GM23248 (cell line): ENCODE data around the gene PRG2. TPM values are rescaled to one million over a fixed set of nuclear protein-coding genes. Genes with fewer than 3 reads are reported as not detected.

Experiments
- DNase-seq: peaks from one replicate; pipeline ENCODE4 v3.0.0-alpha.2; 2015
- H2AFZ ChIP-seq: fragments of 200-600 bp; sonication (generic); 2 replicates; pipeline ENCODE4 v1.6.1; 2016; ENCODE audit warnings: antibody characterized with exemption
- H3F3A ChIP-seq: fragments of 200-600 bp; sonication (generic); 2 replicates; pipeline ENCODE4 v1.6.1; 2016; ENCODE audit warnings: mild to moderate bottlenecking, antibody characterized with exemption, mixed run types; ENCODE audit not compliant: insufficient read depth
- H3K27ac ChIP-seq: fragments of 200-600 bp; sonication (generic); 2 replicates; pipeline ENCODE4 v1.5.1; 2016; ENCODE audit warnings: mild to moderate bottlenecking
- H3K27me3 ChIP-seq: fragments of 200-600 bp; sonication (generic); replicated peaks from 2 replicates; pipeline ENCODE4 v1.6.1; 2016; ENCODE audit warnings: mild to moderate bottlenecking; ENCODE audit not compliant: insufficient read depth
- H3K36me3 ChIP-seq: fragments of 200-600 bp; sonication (generic); 2 replicates; pipeline ENCODE4 v1.6.1; 2016; ENCODE audit warnings: low read depth, mild to moderate bottlenecking
- H3K4me1 ChIP-seq: fragments of 200-600 bp; sonication (generic); 2 replicates; pipeline ENCODE4 v1.6.1; 2016; ENCODE audit warnings: mild to moderate bottlenecking; ENCODE audit not compliant: insufficient read depth
- H3K4me2 ChIP-seq: fragments of 200-600 bp; sonication (generic); one replicate; pipeline ENCODE4 v1.6.1; 2016; ENCODE audit warnings: mild to moderate bottlenecking; ENCODE audit not compliant: unreplicated experiment
- H3K4me3 ChIP-seq: fragments of 200-600 bp; sonication (generic); 2 replicates; pipeline ENCODE4 v1.5.1; 2016; ENCODE audit warnings: mild to moderate bottlenecking
- H3K79me2 ChIP-seq: fragments of 200-600 bp; sonication (generic); 2 replicates; pipeline ENCODE4 v1.6.1; 2016; ENCODE audit warnings: mild to moderate bottlenecking; ENCODE audit not compliant: insufficient read depth
- H3K9ac ChIP-seq: fragments of 200-600 bp; sonication (generic); 2 replicates; pipeline ENCODE4 v1.6.1; 2016; ENCODE audit warnings: mild to moderate bottlenecking
- H3K9me2 ChIP-seq: fragments of 200-600 bp; sonication (generic); 2 replicates; pipeline ENCODE4 v1.6.1; 2016; ENCODE audit warnings: mixed run types, mild to moderate bottlenecking, moderate library complexity; ENCODE audit not compliant: insufficient read depth
- H3K9me3 ChIP-seq: fragments of 200-600 bp; sonication (generic); one replicate; pipeline ENCODE4 v1.6.1; 2017; ENCODE audit warnings: low read depth
- H4K20me1 ChIP-seq: fragments of 200-600 bp; sonication (generic); 2 replicates; pipeline ENCODE4 v1.6.0; 2016; ENCODE audit not compliant: insufficient read depth
- EZH2 ChIP-seq: fragments of 200-600 bp; sonication (generic); IDR thresholded peaks from 2 replicates; pipeline ENCODE4 v1.6.1; 2018; ENCODE audit warnings: antibody characterized with exemption, mild to moderate bottlenecking; ENCODE audit not compliant: insufficient read depth, poor library complexity, severe bottlenecking
- EZH2phosphoT487 ChIP-seq: fragments of 200-600 bp; sonication (generic); IDR thresholded peaks from 2 replicates; pipeline ENCODE4 v1.6.1; 2018; ENCODE audit warnings: antibody characterized with exemption, moderate library complexity, mild to moderate bottlenecking, low read depth; ENCODE audit not compliant: insufficient read depth
- WGBS, 2 experiments: methylation state at CpG; one replicate each; pipeline ENCODE4 v1.1.6; 2015 to 2017; ENCODE audit warnings: low lambda C conversion rate in 2 of 2, low coverage in 1 of 2; ENCODE audit errors: missing lambda C conversion rate in 2 of 2; 5-methylcytosine and 5-hydroxymethylcytosine counted together
- in situ Hi-C: fragments of 300-500 bp; cut with MboI; formaldehyde crosslinking; loops from 2 replicates; pipeline ENCODE4 v1.15.0; 2020
- polyA plus RNA-seq: library from polyadenylated mRNA; unstranded; fragments of >200 nt; fragmentation: Nextera tagmentation; extraction: Ambion mirVana; gene quantifications from 2 replicates; pipeline ENCODE4 v1.2.1, GENCODE V29; 2016
- total RNA-seq: library from RNA; depleted of rRNA; stranded (reverse); fragments of >200 nt; shearing (Covaris generic); gene quantifications from 2 replicates; pipeline ENCODE4 v1.2.3, GENCODE V29; 2014

PRG2 gene
- total and polyA plus RNA-seq, 2 experiments from 2014 or later = 2.2 to 2.8 TPM

DNA sequence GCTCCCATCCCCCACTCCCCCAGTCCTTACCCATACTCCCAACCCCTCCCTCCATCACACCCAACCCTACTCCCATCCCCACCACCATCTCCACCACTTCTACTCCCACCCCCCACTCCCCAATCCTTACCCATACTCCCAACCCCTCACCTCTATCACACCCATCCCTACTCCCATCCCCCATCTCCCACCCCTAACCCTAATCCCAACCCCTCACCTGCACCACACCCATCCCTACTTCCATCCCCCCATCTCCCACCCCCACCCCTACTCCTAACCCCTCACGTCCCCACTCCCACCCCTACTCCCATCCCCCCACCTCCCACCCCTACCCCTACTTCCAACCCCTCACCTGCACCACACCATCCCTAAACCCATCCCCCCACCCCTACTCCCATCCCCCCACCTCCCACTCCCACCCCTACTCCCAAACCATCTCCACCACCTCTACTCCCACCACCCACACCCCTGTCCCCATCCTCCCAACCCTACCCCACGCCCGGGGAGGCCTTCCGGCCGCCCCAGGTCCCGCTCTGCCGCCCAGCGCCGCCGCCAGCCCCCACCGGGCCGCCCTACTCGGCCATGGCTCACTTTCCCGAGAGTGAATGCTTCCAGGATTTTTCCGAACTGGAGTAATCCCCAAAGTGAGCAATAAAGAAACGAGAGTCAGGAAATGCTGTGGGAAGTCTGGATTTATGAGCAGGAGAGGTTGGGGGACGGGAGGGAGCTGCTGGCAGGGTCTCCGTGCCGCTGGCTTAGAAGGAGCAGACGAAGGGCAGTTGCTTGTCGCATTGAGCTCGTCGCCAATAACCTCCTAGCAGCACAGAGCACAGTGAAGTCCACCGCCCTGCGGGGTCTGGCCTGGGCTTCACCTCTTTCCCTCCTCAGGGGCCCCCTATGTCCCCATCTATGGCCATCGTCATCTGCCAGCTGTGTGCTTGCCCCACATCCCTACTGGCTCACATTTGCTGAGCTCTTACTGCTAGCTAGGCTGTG is 14.1 kb downstream of the PRG2 start:
- no peak overlapping the region for H3K4me3 ChIP-seq
- no peak for TF ChIP-seq EZH2
- no peak for TF ChIP-seq EZH2phosphoT487
- H2AFZ ChIP-seq = no peak overlapping the region
- H4K20me1 ChIP-seq = no peaks in the 10 kb centered on the region
- H3K9me2 ChIP-seq = no peaks in the 10 kb centered on the region
- no peak for DNase-seq
- H3F3A ChIP-seq = no peaks in the 10 kb centered on the region
- H3K9me3 ChIP-seq = no peaks in the 10 kb centered on the region
- H3K36me3 ChIP-seq = no peaks in the 10 kb centered on the region
- H3K4me2 ChIP-seq = no peak overlapping the region
- H3K79me2 ChIP-seq = no peaks in the 10 kb centered on the region
- no peaks in the 10 kb centered on the region for H3K4me1 ChIP-seq
- no peak overlapping the region for H3K9ac ChIP-seq
- no peaks in the 10 kb centered on the region for H3K27me3 ChIP-seq
- no peak overlapping the region for H3K27ac ChIP-seq
- 27 to 36% methylated on average over 20 to 26 of the region's 26 CpGs for WGBS, 2 experiments
- in situ Hi-C loops = no loop called here

DNA sequence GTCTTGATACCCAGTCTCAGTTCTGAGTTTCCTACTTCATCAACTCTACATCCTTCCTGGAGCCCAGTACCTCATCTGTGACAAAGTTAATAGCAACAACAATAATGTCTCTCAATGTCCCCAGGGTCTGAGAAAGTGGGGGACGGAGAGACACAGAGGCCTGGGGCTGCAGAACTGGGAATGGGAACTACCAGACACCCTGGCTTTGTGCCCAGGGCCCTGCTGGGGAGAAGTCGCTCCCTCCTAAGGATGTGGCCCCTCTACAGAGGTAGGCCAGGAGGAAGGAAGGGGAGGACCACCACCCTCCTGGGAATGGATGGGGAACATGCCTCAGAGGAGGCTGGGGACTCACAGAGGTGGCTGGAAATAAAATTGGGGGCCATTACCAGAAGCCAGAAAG is 15.0 kb downstream of the PRG2 start:
- H4K20me1 ChIP-seq = no peaks in the 10 kb centered on the region
- WGBS, 2 experiments = 51 to 54% methylated on average over 2 of the region's 2 CpGs
- in situ Hi-C loops = no loop called here

DNA sequence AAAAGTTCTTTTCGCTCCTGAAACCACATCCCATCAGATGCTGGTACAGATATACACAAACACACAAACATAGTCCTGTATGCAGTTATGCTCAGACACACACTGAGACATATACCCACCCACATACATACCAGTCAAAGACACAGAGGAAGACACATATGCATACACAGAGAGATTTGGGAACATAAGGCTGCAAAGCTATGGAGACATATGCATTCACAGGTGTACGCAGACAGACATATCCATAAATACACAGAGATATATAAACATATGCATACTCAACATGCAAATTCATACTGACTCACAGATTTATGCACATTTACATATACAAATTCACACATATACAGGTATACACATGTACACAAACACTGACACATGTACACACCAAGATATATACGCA is 15.5 kb downstream of the PRG2 start:
- no peak overlapping the region for H3K4me2 ChIP-seq
- DNase-seq = no peak
- H3K9me3 ChIP-seq = no peaks in the 10 kb centered on the region
- no peak overlapping the region for H2AFZ ChIP-seq
- H3K27ac ChIP-seq = no peak overlapping the region
- H3F3A ChIP-seq = no peaks in the 10 kb centered on the region
- no peaks in the 10 kb centered on the region for H3K9me2 ChIP-seq
- peaks cover 2% of the 10 kb centered on the region; the same call in 1 of the 2 replicates for H3K4me1 ChIP-seq
- H3K4me3 ChIP-seq = no peak overlapping the region
- H3K9ac ChIP-seq = no peak overlapping the region
- TF ChIP-seq EZH2 (no peak), EZH2phosphoT487 (no peak)
- in situ Hi-C loops = no loop called here
- 66 to 72% methylated on average over 3 of the region's 3 CpGs for WGBS, 2 experiments
- H3K79me2 ChIP-seq = no peaks in the 10 kb centered on the region
- H3K27me3 ChIP-seq = no peaks in the 10 kb centered on the region
- no peaks in the 10 kb centered on the region for H4K20me1 ChIP-seq
- no peaks in the 10 kb centered on the region for H3K36me3 ChIP-seq

More for the DNA sequence above, 15.0 kb downstream of the PRG2 start:
- no peaks in the 10 kb centered on the region for H3K4me1 ChIP-seq
- no peak overlapping the region for H3K27ac ChIP-seq
- TF ChIP-seq EZH2 = no peak
- no peak for TF ChIP-seq EZH2phosphoT487
- no peak overlapping the region for H3K9ac ChIP-seq
- DNase-seq = no peak
- H3K79me2 ChIP-seq = no peaks in the 10 kb centered on the region
- H3F3A ChIP-seq = no peaks in the 10 kb centered on the region
- no peaks in the 10 kb centered on the region for H3K9me2 ChIP-seq
- H3K36me3 ChIP-seq = no peaks in the 10 kb centered on the region
- no peak overlapping the region for H2AFZ ChIP-seq
- no peak overlapping the region for H3K4me2 ChIP-seq
- no peak overlapping the region for H3K4me3 ChIP-seq
- H3K27me3 ChIP-seq = no peaks in the 10 kb centered on the region
- no peaks in the 10 kb centered on the region for H3K9me3 ChIP-seq

DNA sequence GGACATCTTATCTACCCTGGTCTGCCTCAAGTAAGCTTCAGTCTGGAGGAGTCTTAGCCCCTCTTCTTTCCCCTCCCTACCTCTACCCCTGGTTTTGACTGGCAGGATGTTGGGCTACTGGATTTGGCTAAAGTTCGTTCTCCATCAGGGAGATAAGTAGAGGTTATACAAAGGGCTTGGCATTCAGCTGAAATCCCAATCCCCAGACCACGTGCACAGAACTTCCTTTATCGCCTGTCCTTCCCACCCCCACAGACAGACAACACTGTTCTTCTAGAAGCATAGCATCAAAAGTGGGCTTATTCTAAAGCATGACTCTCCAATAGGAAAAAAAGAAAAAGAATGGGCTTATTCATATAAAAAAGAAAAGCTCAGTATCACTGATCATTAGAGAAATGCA is 17.3 kb downstream of the PRG2 start:
- 62 to 83% methylated on average over 3 of the region's 3 CpGs for WGBS, 2 experiments
- no peak overlapping the region for H2AFZ ChIP-seq
- H3K9ac ChIP-seq = no peak overlapping the region
- H4K20me1 ChIP-seq = no peaks in the 10 kb centered on the region
- H3K36me3 ChIP-seq = no peaks in the 10 kb centered on the region
- no peaks in the 10 kb centered on the region for H3K9me2 ChIP-seq
- no peaks in the 10 kb centered on the region for H3K9me3 ChIP-seq
- in situ Hi-C loops = no loop called here
- DNase-seq = no peak
- TF ChIP-seq EZH2phosphoT487 (no peak), EZH2 (no peak)
- no peaks in the 10 kb centered on the region for H3K79me2 ChIP-seq
- no peaks in the 10 kb centered on the region for H3F3A ChIP-seq
- peaks cover 7% of the 10 kb centered on the region; the same call in 1 of the 2 replicates for H3K4me1 ChIP-seq
- no peak overlapping the region for H3K27ac ChIP-seq
- H3K4me3 ChIP-seq = no peak overlapping the region
- H3K4me2 ChIP-seq = no peak overlapping the region
- no peaks in the 10 kb centered on the region for H3K27me3 ChIP-seq
